ENCODE data around the gene SLC25A51. TPM values are rescaled to one million over a fixed set of nuclear protein-coding genes. Genes with fewer than 3 reads are reported as not detected.

The SLC25A51 gene
- total RNA-seq, 1 donor: 82.8 TPM

GRCh38 chr9:37905131-37905505 is 1.2 kb upstream of the SLC25A51 start:
- no peak for DNase-seq (ENCODE audit: low read depth)
- H3K4me3 ChIP-seq (ENCODE audit: low read depth, low read length): peak overlapping the region; percentile 75
- TF ChIP-seq, protein P1, sequence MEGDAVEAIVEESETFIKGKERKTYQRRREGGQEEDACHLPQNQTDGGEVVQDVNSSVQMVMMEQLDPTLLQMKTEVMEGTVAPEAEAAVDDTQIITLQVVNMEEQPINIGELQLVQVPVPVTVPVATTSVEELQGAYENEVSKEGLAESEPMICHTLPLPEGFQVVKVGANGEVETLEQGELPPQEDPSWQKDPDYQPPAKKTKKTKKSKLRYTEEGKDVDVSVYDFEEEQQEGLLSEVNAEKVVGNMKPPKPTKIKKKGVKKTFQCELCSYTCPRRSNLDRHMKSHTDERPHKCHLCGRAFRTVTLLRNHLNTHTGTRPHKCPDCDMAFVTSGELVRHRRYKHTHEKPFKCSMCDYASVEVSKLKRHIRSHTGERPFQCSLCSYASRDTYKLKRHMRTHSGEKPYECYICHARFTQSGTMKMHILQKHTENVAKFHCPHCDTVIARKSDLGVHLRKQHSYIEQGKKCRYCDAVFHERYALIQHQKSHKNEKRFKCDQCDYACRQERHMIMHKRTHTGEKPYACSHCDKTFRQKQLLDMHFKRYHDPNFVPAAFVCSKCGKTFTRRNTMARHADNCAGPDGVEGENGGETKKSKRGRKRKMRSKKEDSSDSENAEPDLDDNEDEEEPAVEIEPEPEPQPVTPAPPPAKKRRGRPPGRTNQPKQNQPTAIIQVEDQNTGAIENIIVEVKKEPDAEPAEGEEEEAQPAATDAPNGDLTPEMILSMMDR (IDR thresholded peaks at IDR 0.05; ENCODE audit: insufficient read depth, low read length): no peak

- peak overlapping the region; percentile 75 for H3K4me3 ChIP-seq (ENCODE audit: low read depth, low read length)
- peak; percentile 65 for DNase-seq (ENCODE audit: low read depth)
- TF ChIP-seq, protein P1 (IDR thresholded peaks at IDR 0.05; ENCODE audit: insufficient read depth, low read length): no peak
Observed at GRCh38 chr9:37904445-37905130, 661 bp upstream of the SLC25A51 start.

DNA sequence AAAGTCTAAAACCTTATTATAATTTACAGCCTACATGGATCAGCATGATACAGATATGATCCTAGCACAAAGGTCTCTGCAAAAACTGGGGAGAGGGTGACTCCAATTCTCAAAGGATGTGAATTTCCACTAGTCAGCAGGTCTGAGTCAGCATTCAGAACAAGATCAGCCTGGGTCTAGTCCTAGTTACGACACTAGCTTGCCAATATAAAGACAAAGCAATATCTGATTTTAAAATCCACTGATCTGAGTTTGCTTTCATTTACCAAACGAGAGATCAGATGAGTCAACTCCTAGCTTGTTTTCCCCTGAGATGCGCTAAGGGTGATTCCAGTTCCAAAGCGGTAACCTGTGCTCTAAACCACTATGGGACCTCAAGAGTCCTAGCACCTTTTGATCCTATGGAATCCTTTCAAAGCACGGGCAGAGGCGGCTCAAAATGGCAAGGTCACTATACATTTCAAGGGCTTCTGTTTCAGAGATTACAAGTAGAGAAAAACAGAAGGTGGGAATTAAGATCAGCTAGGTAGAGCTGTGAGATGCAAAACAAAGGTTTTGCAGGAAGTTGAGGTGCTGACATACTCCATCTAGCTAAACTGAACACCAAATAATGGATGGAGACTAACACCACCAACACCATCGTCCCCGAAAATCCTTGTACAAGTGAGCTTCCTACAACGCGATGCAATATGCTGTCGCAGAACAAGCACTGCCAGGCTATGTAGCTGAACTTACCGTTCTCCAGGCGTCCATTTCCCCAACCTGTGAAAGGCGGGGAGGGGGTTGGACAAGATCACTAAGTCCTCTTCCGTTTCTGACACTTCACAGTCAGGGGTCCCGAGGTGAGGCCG is 906 bp downstream of the SLC25A51 start:
- peak; percentile 49 for DNase-seq (ENCODE audit: low read depth)

GRCh38 chr9:37902131-37902530 is 1.8 kb downstream of the SLC25A51 start:
- H3K4me3 ChIP-seq (ENCODE audit: low read depth, low read length): peak overlapping the region; percentile 75
- TF ChIP-seq, protein P1 (IDR thresholded peaks at IDR 0.05; ENCODE audit: insufficient read depth, low read length): no peak
- no peak for DNase-seq (ENCODE audit: low read depth)

More for the DNA sequence above, 906 bp downstream of the SLC25A51 start:
- TF ChIP-seq, protein P1 (IDR thresholded peaks at IDR 0.05; ENCODE audit: insufficient read depth, low read length): no peak
- H3K4me3 ChIP-seq (ENCODE audit: low read depth, low read length): peak overlapping the region; percentile 75

GRCh38 chr9:37899041-37899440 is 4.9 kb downstream of the SLC25A51 start:
- TF ChIP-seq, protein P1 (IDR thresholded peaks at IDR 0.05; ENCODE audit: insufficient read depth, low read length): no peak
- DNase-seq (ENCODE audit: low read depth): peak; percentile 72
- H3K4me3 ChIP-seq (ENCODE audit: low read depth, low read length): no peak overlapping the region

- TF ChIP-seq, protein P1 (IDR thresholded peaks at IDR 0.05; ENCODE audit: insufficient read depth, low read length): no peak
- DNase-seq (ENCODE audit: low read depth): no peak
- H3K4me3 ChIP-seq (ENCODE audit: low read depth, low read length): no peak overlapping the region
Observed at GRCh38 chr9:37897665-37898064, 6.3 kb downstream of the SLC25A51 start.
